GM12878 (cell line): ENCODE results near the gene STRA8. TPM values are rescaled to one million over a fixed set of nuclear protein-coding genes. Genes with fewer than 3 reads are reported as not detected.

Source experiments
- ATAC-seq: fragments of 200-7000 bp; cut with Tn5 transposase; 3 replicates; pipeline ENCODE4 v1.9.1; 2020; ENCODE audit warnings: mild to moderate bottlenecking, moderate library complexity
- BruUV-seq: library from RNA; stranded (reverse); fragments of 400-500 nt; replicated peaks from 2 replicates; lab custom pipeline; 2021; lab: Mats Ljungman, UMichigan
- CTCF ChIA-PET: fragments of 300-600 bp; sonication (Branson Sonifier 250); formaldehyde crosslinking; extraction: SDS; loops from one replicate; lab custom pipeline; 2021; ENCODE audit warnings: inconsistent platforms; lab: Yijun Ruan, JAX
- POLR2A ChIA-PET: fragments of 350-600 bp; formaldehyde crosslinking; extraction: SDS; loops from one replicate; lab custom pipeline; 2021; ENCODE audit warnings: inconsistent platforms; lab: Charles Lee
- RAD21 ChIA-PET: fragments of 300-600 bp; sonication (Branson Sonifier 250); formaldehyde crosslinking; loops from one replicate; lab custom pipeline; 2023; ENCODE audit warnings: antibody characterized with exemption; ENCODE audit not compliant: unreplicated experiment; lab: Charles Lee
- SMC1A ChIA-PET: fragments of 300-600 bp; sonication (Branson Sonifier 250); formaldehyde crosslinking; loops from one replicate; lab custom pipeline; 2023; ENCODE audit not compliant: unreplicated experiment, uncharacterized antibody; lab: Charles Lee
- DNase-seq: peaks from one replicate; pipeline ENCODE4 v3.0.0-alpha.2; 2011; ENCODE audit warnings: low read depth, low spot score
- FAIRE-seq: peaks from 3 replicates; lab custom pipeline; 2011; peaks lifted over from hg19 to GRCh38; lab: Jason Lieb, UNC
- H2AFZ ChIP-seq: 2 replicates; pipeline ENCODE4 v1.6.0; 2011; ENCODE audit warnings: low read depth, low read length, control low read depth; ENCODE audit not compliant: control insufficient read depth
- H3K27ac ChIP-seq: 2 replicates; pipeline ENCODE4 v1.5.1; 2011; ENCODE audit warnings: control low read depth; ENCODE audit not compliant: control insufficient read depth, insufficient read depth
- H3K27me3 ChIP-seq, 2 experiments: replicated peaks in 1 of 2; 2 replicates each; pipeline versions ENCODE4 v1.6.0 to v1.6.1; 2011; ENCODE audit warnings: low read length in 1 of 2; ENCODE audit not compliant: control insufficient read depth in 2 of 2, insufficient read depth in 2 of 2
- H3K36me3 ChIP-seq, 2 experiments: 2 replicates each; pipeline ENCODE4 v1.5.1; 2011; ENCODE audit warnings: low read length in 1 of 2; ENCODE audit not compliant: control insufficient read depth in 2 of 2, insufficient read depth in 2 of 2
- H3K4me1 ChIP-seq: 2 replicates; pipeline ENCODE4 v1.6.1; 2011; ENCODE audit warnings: mild to moderate bottlenecking, low read length, moderate library complexity, mixed read lengths; ENCODE audit not compliant: control insufficient read depth, insufficient read depth
- H3K4me2 ChIP-seq: 2 replicates; pipeline ENCODE4 v1.6.0; 2011; ENCODE audit warnings: control low read depth; ENCODE audit not compliant: control insufficient read depth, insufficient read depth
- H3K4me3 ChIP-seq: fragments of 200-600 bp; sonication (generic); 2 replicates; pipeline ENCODE4 v1.5.1; 2016
- H3K79me2 ChIP-seq: 2 replicates; pipeline ENCODE4 v1.6.0; 2011; ENCODE audit warnings: low read length; ENCODE audit not compliant: control insufficient read depth, insufficient read depth
- H3K9ac ChIP-seq: 2 replicates; pipeline ENCODE4 v1.8.0; 2011; ENCODE audit warnings: low read length, control low read depth, mixed read lengths; ENCODE audit not compliant: control insufficient read depth, insufficient read depth
- H3K9me3 ChIP-seq: replicated peaks from 3 replicates; pipeline ENCODE4 v1.5.1; 2011; ENCODE audit warnings: mild to moderate bottlenecking, low read length; ENCODE audit not compliant: control insufficient read depth, insufficient read depth
- H4K20me1 ChIP-seq: 2 replicates; pipeline ENCODE4 v1.6.0; 2011; ENCODE audit not compliant: control insufficient read depth, insufficient read depth
- WGBS: methylation state at CpG from one replicate; pipeline ENCODE4 v1.1.6; 2016; ENCODE audit warnings: low lambda C conversion rate; ENCODE audit not compliant: insufficient replicate concordance, insufficient coverage; ENCODE audit errors: missing lambda C conversion rate; 5-methylcytosine and 5-hydroxymethylcytosine counted together
- in situ Hi-C: fragments of 300-500 bp; cut with MboI; formaldehyde crosslinking; loops from 9 replicates; pipeline ENCODE4 v1.14.3; 2018; ENCODE audit warnings: mixed read lengths
- intact Hi-C: fragments of 100-400 bp; cut with micrococcal nuclease; formaldehyde crosslinking; loops from one replicate; pipeline ENCODE4 v1.14.2; 2022; ENCODE audit not compliant: unreplicated experiment
- polyA plus RNA-seq, 11 experiments: library from polyadenylated mRNA; depleted of rRNA in 4 of 11; unstranded in 6 of 11; stranded (reverse) in 5 of 11; fragments of >200 nt; fragmentation: Nextera tagmentation in 4 of 11; fragmentation: Illumina TruSeq in 1 of 11; extraction: Ambion mirVana in 4 of 11; extraction: Trizol in 1 of 11; gene quantifications; 1 replicate in 1 of 11; 2 replicates in 10 of 11; pipeline versions ENCODE4 v1.2.1 to v1.2.3, GENCODE V29; 2011 to 2016; ENCODE audit warnings: inconsistent platforms in 2 of 11, missing spikeins in 2 of 11, low read depth in 1 of 11
- total RNA-seq, 4 experiments: library from RNA; depleted of rRNA in 3 of 4; stranded (reverse); fragments of >200 nt in 3 of 4; fragmentation: Illumina TruSeq in 1 of 4; extraction: Trizol in 1 of 4; gene quantifications; 2 replicates each; pipeline versions ENCODE4 v1.2.1 to v1.2.3, GENCODE V29; 2013 to 2021
- TF ChIP-seq, protein P1 (sequence below): IDR thresholded peaks from 2 replicates; pipeline ENCODE4 v1.6.1; 2011; ENCODE audit warnings: low read depth, mild to moderate bottlenecking, low read length, moderate library complexity, borderline replicate concordance; ENCODE audit errors: extremely low read depth
- TF ChIP-seq, protein P2 (sequence below): fragments of 450-650 bp; IDR thresholded peaks from 2 replicates; pipeline ENCODE4 v1.6.1; 2016; ENCODE audit warnings: mild to moderate bottlenecking

STRA8 gene
- total and polyA plus RNA-seq, 10 of the 15 experiments (the other 5 are each of a cell fraction or from before 2014, with no cell fraction given): 0.15 TPM; not detected in 9

DNA sequence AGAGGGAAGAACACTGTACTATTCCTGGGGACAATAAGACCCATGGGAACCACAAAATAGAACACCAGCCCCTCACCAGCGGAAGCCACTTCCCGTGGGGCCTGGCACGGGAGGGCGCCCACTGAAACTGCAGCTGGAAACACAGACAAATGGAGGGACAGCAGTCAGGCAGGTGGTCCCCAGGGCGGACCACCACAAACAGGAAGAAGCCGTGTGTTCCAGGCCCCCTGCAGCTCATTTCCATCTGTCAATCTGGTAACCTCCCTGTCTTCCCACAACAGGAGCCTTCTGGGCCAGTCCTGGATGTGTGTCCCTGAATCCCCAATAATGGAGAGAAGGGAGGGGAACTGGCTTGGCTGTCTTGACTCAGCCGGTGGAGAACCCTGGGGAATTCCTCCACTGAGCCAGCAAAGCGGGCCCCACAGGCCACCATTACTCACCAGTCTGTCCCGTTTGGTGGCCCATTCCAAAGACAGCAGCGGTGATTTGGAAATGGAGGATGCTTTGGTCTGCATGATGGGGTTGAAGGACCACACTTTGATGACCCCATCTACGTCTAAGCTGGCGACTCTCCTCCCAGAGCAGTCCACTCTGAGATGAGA lies 39.0 kb upstream of the STRA8 start:
- intact Hi-C loops: no loop called here
- no TSS peak for BruUV-seq
- TF ChIP-seq, protein P1, sequence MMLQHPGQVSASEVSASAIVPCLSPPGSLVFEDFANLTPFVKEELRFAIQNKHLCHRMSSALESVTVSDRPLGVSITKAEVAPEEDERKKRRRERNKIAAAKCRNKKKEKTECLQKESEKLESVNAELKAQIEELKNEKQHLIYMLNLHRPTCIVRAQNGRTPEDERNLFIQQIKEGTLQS: no peak
- TF ChIP-seq, protein P2, sequence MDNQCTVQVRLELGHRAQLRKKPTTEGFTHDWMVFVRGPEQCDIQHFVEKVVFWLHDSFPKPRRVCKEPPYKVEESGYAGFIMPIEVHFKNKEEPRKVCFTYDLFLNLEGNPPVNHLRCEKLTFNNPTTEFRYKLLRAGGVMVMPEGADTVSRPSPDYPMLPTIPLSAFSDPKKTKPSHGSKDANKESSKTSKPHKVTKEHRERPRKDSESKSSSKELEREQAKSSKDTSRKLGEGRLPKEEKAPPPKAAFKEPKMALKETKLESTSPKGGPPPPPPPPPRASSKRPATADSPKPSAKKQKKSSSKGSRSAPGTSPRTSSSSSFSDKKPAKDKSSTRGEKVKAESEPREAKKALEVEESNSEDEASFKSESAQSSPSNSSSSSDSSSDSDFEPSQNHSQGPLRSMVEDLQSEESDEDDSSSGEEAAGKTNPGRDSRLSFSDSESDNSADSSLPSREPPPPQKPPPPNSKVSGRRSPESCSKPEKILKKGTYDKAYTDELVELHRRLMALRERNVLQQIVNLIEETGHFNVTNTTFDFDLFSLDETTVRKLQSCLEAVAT: no peak
- FAIRE-seq (no peak), DNase-seq (no peak), ATAC-seq (no peak)
- H3K27me3 ChIP-seq: no peaks in the 10 kb centered on the region
- WGBS: 89% methylated on average over 12 of the region's 12 CpGs
- POLR2A ChIA-PET: interaction anchor here (0.5 to 2.6 kb wide), 4 partner anchors 9 to 53 kb away, joined by 3 to 12 read pairs (median 4); no protein-coding TSS in a partner anchor
- no peak overlapping the region for H3K9ac ChIP-seq
- RAD21 ChIA-PET: no interaction called here
- peaks cover 2% of the 10 kb centered on the region for H3K4me1 ChIP-seq
- no peaks in the 10 kb centered on the region; the same call in none of the 2 replicates for H3K79me2 ChIP-seq
- H3K9me3 ChIP-seq: no peaks in the 10 kb centered on the region
- SMC1A ChIA-PET: interaction anchor here (1.1 to 1.2 kb wide), 2 partner anchors 11 to 21 kb away, joined by 3 read pairs; no protein-coding TSS in a partner anchor
- no peak overlapping the region for H3K27ac ChIP-seq
- H3K4me3 ChIP-seq: no peak overlapping the region
- H4K20me1 ChIP-seq: no peaks in the 10 kb centered on the region
- H3K36me3 ChIP-seq: peaks cover 27 to 44% of the 10 kb centered on the region in 2 experiments
- no peak overlapping the region for H3K4me2 ChIP-seq
- in situ Hi-C loops: no loop called here
- no peak overlapping the region for H2AFZ ChIP-seq
- CTCF ChIA-PET: interaction anchor here (1.1 kb wide), 2 partner anchors 10 to 208 kb away, joined by 4 to 6 read pairs; partner anchors contain the start of gene AGBL3
